HepG2 (cell line): ENCODE data around the gene RHOT2. TPM values are rescaled to one million over a fixed set of nuclear protein-coding genes. Genes with fewer than 3 reads are reported as not detected.
A peak's percentile ranks its signal among the peaks of the same experiment; 100 is the strongest.

Experiments used
- AGO2 ChIP-seq: fragments of 200-400 bp; formaldehyde crosslinking; optimal IDR thresholded peaks from 2 replicates; pipeline ENCODE3; 2017; ENCODE audit warnings: mild to moderate bottlenecking, low read depth, low read length, moderate library complexity
- ARNTL ChIP-seq: sonication (generic); formaldehyde crosslinking; IDR thresholded peaks from 2 replicates; pipeline ENCODE4 v1.4.0; 2020; ENCODE audit warnings: mild to moderate bottlenecking, missing genetic modification reagents
- HMGXB4 ChIP-seq, 2 experiments: sonication (generic) in 1 of 2; formaldehyde crosslinking in 1 of 2; IDR thresholded peaks; 2 replicates each; pipeline versions ENCODE4 v1.4.0 to v1.6.1; 2018 to 2020; ENCODE audit warnings: missing genetic modification reagents in 2 of 2, borderline replicate concordance in 1 of 2, low read depth in 1 of 2, mild to moderate bottlenecking in 1 of 2, missing biosample characterization in 1 of 2
- IKZF1 ChIP-seq: fragments of 450-650 bp; IDR thresholded peaks from 2 replicates; pipeline ENCODE4 v1.7.1; 2016
- MAZ ChIP-seq, 2 experiments: sonication (generic) in 1 of 2; formaldehyde crosslinking in 1 of 2; IDR thresholded peaks; 2 replicates each; pipeline versions ENCODE4 v1.5.0 to v1.6.1; 2012 to 2020; ENCODE audit warnings: low read depth in 2 of 2, mild to moderate bottlenecking in 2 of 2, borderline replicate concordance in 1 of 2, improper control_type of control experiment in 1 of 2, low read length in 1 of 2, missing genetic modification reagents in 1 of 2, moderate library complexity in 1 of 2
- RBM22 ChIP-seq: fragments of 200-400 bp; formaldehyde crosslinking; optimal IDR thresholded peaks from 2 replicates; pipeline ENCODE3; 2017; ENCODE audit warnings: mild to moderate bottlenecking, low read length, moderate library complexity
- ZBTB40 ChIP-seq, 2 experiments: fragments of 450-650 bp in 1 of 2; sonication (generic) in 1 of 2; formaldehyde crosslinking in 1 of 2; IDR thresholded peaks; 2 replicates each; pipeline versions ENCODE4 v1.6.1 to v1.8.0; 2016 to 2022; ENCODE audit warnings: antibody characterized with exemption in 1 of 2, mild to moderate bottlenecking in 1 of 2, missing genetic modification reagents in 1 of 2
- ZNF124 ChIP-seq: sonication (generic); formaldehyde crosslinking; IDR thresholded peaks from 2 replicates; pipeline ENCODE4 v1.4.0; 2020; ENCODE audit warnings: missing genetic modification reagents
- ZNF782 ChIP-seq: sonication (generic); formaldehyde crosslinking; IDR thresholded peaks from 2 replicates; pipeline ENCODE4 v1.4.0; 2020; ENCODE audit warnings: missing genetic modification reagents, mild to moderate bottlenecking, borderline replicate concordance
- polyA plus RNA-seq, 8 experiments: library from polyadenylated mRNA; depleted of rRNA in 3 of 8; stranded (reverse) in 7 of 8; unstranded in 1 of 8; fragments of >200 nt; fragmentation: Illumina TruSeq in 4 of 8; extraction: Trizol in 4 of 8; gene quantifications; 2 replicates each; pipeline versions ENCODE4 v1.2.1 to v1.2.3, GENCODE V29; 2011 to 2016; ENCODE audit warnings: low read depth in 4 of 8, missing spikeins in 1 of 8, mixed read lengths in 1 of 8; ENCODE audit not compliant: insufficient read depth in 1 of 8
- total RNA-seq, 5 experiments: library from RNA; depleted of rRNA; stranded (reverse); fragments of >200 nt; fragmentation: Illumina TruSeq; extraction: Trizol; gene quantifications; 2 replicates each; pipeline ENCODE4 v1.2.3, GENCODE V29; 2016; ENCODE audit warnings: low read depth in 1 of 5
- TF ChIP-seq, protein P1 (sequence below), 2 experiments: sonication (generic) in 1 of 2; formaldehyde crosslinking in 1 of 2; IDR thresholded peaks; 2 replicates each; pipeline versions ENCODE4 v1.4.0 to v1.6.1; 2016 to 2020; ENCODE audit warnings: borderline replicate concordance in 1 of 2, low read depth in 1 of 2, mild to moderate bottlenecking in 1 of 2, missing genetic modification reagents in 1 of 2

RHOT2 gene
- total and polyA plus RNA-seq, 2 of the 13 experiments (the other 11 are each of a cell fraction or from before 2014, with no cell fraction given): 63.6 to 76.9 TPM

GRCh38 chr16:720447-720989, 52.6 kb downstream of the RHOT2 start (continued):
- no peak for TF ChIP-seq ZBTB40 (IDR thresholded peaks at IDR 0.05)
- no peak for TF ChIP-seq ZBTB40 (CRISPR knock-in tag; IDR thresholded peaks at IDR 0.05)
- TF ChIP-seq IKZF1: no peak
- no peak for TF ChIP-seq ZNF124 (CRISPR knock-in tag)
- TF ChIP-seq, protein P1, sequence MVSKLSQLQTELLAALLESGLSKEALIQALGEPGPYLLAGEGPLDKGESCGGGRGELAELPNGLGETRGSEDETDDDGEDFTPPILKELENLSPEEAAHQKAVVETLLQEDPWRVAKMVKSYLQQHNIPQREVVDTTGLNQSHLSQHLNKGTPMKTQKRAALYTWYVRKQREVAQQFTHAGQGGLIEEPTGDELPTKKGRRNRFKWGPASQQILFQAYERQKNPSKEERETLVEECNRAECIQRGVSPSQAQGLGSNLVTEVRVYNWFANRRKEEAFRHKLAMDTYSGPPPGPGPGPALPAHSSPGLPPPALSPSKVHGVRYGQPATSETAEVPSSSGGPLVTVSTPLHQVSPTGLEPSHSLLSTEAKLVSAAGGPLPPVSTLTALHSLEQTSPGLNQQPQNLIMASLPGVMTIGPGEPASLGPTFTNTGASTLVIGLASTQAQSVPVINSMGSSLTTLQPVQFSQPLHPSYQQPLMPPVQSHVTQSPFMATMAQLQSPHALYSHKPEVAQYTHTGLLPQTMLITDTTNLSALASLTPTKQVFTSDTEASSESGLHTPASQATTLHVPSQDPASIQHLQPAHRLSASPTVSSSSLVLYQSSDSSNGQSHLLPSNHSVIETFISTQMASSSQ (IDR thresholded peaks at IDR 0.05; ENCODE audit: low read depth): no peak
- TF ChIP-seq, protein P1 (CRISPR knock-in tag; IDR thresholded peaks at IDR 0.05; ENCODE audit: borderline replicate concordance): no peak
- peak; percentile 40; the same call in 1 of the 2 replicates for TF ChIP-seq ZNF782 (CRISPR knock-in tag)
- TF ChIP-seq ARNTL (CRISPR knock-in tag): no peak
- TF ChIP-seq RBM22: no peak
- TF ChIP-seq AGO2: peak; percentile 87
- peak in 1 of 2 experiments; percentile 49; a peak in 1 of 4 replicates for TF ChIP-seq HMGXB4 (CRISPR knock-in tag; IDR thresholded peaks at IDR 0.05; ENCODE audit: borderline replicate concordance in 1 of 2, low read depth in 1 of 2)
- TF ChIP-seq MAZ (IDR thresholded peaks at IDR 0.05; ENCODE audit: borderline replicate concordance, low read depth, low read length): no peak
- TF ChIP-seq MAZ (CRISPR knock-in tag; IDR thresholded peaks at IDR 0.05; ENCODE audit: low read depth): no peak
